H1 (cell line): ENCODE results near the gene SYNGR3. TPM values are rescaled to one million over a fixed set of nuclear protein-coding genes. Genes with fewer than 3 reads are reported as not detected.

ENCODE experiments used
- FOSL1 ChIP-seq: IDR thresholded peaks from 2 replicates; pipeline ENCODE4 v1.6.1; 2011; ENCODE audit warnings: mild to moderate bottlenecking, low read depth, low read length, moderate library complexity; ENCODE audit not compliant: insufficient read depth
- USF2 ChIP-seq: IDR thresholded peaks from 2 replicates; pipeline ENCODE4 v1.6.1; 2011; ENCODE audit warnings: low read length, improper control_type of control experiment
- polyA plus RNA-seq, 7 experiments: library from polyadenylated mRNA; depleted of rRNA in 3 of 7; stranded (reverse) in 5 of 7; unstranded in 2 of 7; fragments of >200 nt in 5 of 7; fragments of 200-250 nt in 2 of 7; gene quantifications; 1 replicate in 5 of 7; 2 replicates in 1 of 7; 4 replicates in 1 of 7; pipeline versions ENCODE4 v1.2.1 to v1.2.3, GENCODE V29; 2011 to 2013; ENCODE audit warnings: missing spikeins in 2 of 7, mixed read lengths in 2 of 7
- total RNA-seq: library from RNA; stranded (reverse); fragmentation: NEBNext Ultra II Directional; extraction: Animal tissue kit (Norgen Biotek cat#: 25700); gene quantifications from 2 replicates; pipeline ENCODE4 v1.2.1, GENCODE V29; 2021
- TF ChIP-seq, protein P1 (sequence below): fragments of 300-600 bp; sonication (generic); IDR thresholded peaks from 2 replicates; pipeline ENCODE4 v1.7.1; 2012; ENCODE audit warnings: low read length, moderate library complexity, mild to moderate bottlenecking, inconsistent platforms; ENCODE audit not compliant: insufficient replicate concordance

SYNGR3 gene
- total and polyA plus RNA-seq, 2 of the 8 experiments (the other 6 are each of a cell fraction or from before 2014, with no cell fraction given), result 36.2 to 49.9 TPM

DNA sequence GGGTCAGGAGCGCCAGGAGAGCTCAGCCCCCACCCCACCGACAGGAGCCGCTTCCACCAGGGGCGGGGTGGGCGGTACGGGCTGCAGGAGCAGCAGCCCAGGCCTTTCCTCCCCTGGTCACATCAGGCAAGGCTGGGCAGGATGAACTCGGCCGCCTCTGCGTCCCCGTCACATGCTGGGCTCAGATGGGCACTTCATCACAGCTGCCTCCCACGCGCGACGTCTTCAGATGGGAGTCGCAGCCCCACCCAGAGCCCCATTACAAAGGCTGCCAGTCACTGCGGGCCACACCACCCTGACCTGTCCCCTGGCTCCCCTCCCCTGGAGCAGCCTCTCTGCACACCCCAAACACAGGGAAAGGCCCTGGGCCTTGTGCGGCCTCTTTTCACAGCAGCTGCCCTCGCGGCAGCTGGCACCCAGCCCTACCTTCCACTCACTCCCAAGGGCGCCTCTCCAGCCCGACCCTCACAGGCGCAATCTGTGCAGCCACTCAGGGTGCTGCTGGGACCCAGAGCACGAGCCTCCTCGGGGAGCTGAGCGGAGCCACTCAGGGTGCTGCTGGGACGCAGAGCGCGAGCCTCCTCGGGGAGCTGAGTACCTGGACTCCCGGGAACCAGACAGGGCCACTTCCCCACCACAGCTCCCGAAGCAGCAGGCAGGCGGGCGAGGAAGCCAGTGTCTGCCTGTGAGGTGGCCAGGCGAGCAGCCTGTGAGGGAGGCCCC, 15.2 kb downstream of the SYNGR3 start (continued):
- TF ChIP-seq, protein P1, sequence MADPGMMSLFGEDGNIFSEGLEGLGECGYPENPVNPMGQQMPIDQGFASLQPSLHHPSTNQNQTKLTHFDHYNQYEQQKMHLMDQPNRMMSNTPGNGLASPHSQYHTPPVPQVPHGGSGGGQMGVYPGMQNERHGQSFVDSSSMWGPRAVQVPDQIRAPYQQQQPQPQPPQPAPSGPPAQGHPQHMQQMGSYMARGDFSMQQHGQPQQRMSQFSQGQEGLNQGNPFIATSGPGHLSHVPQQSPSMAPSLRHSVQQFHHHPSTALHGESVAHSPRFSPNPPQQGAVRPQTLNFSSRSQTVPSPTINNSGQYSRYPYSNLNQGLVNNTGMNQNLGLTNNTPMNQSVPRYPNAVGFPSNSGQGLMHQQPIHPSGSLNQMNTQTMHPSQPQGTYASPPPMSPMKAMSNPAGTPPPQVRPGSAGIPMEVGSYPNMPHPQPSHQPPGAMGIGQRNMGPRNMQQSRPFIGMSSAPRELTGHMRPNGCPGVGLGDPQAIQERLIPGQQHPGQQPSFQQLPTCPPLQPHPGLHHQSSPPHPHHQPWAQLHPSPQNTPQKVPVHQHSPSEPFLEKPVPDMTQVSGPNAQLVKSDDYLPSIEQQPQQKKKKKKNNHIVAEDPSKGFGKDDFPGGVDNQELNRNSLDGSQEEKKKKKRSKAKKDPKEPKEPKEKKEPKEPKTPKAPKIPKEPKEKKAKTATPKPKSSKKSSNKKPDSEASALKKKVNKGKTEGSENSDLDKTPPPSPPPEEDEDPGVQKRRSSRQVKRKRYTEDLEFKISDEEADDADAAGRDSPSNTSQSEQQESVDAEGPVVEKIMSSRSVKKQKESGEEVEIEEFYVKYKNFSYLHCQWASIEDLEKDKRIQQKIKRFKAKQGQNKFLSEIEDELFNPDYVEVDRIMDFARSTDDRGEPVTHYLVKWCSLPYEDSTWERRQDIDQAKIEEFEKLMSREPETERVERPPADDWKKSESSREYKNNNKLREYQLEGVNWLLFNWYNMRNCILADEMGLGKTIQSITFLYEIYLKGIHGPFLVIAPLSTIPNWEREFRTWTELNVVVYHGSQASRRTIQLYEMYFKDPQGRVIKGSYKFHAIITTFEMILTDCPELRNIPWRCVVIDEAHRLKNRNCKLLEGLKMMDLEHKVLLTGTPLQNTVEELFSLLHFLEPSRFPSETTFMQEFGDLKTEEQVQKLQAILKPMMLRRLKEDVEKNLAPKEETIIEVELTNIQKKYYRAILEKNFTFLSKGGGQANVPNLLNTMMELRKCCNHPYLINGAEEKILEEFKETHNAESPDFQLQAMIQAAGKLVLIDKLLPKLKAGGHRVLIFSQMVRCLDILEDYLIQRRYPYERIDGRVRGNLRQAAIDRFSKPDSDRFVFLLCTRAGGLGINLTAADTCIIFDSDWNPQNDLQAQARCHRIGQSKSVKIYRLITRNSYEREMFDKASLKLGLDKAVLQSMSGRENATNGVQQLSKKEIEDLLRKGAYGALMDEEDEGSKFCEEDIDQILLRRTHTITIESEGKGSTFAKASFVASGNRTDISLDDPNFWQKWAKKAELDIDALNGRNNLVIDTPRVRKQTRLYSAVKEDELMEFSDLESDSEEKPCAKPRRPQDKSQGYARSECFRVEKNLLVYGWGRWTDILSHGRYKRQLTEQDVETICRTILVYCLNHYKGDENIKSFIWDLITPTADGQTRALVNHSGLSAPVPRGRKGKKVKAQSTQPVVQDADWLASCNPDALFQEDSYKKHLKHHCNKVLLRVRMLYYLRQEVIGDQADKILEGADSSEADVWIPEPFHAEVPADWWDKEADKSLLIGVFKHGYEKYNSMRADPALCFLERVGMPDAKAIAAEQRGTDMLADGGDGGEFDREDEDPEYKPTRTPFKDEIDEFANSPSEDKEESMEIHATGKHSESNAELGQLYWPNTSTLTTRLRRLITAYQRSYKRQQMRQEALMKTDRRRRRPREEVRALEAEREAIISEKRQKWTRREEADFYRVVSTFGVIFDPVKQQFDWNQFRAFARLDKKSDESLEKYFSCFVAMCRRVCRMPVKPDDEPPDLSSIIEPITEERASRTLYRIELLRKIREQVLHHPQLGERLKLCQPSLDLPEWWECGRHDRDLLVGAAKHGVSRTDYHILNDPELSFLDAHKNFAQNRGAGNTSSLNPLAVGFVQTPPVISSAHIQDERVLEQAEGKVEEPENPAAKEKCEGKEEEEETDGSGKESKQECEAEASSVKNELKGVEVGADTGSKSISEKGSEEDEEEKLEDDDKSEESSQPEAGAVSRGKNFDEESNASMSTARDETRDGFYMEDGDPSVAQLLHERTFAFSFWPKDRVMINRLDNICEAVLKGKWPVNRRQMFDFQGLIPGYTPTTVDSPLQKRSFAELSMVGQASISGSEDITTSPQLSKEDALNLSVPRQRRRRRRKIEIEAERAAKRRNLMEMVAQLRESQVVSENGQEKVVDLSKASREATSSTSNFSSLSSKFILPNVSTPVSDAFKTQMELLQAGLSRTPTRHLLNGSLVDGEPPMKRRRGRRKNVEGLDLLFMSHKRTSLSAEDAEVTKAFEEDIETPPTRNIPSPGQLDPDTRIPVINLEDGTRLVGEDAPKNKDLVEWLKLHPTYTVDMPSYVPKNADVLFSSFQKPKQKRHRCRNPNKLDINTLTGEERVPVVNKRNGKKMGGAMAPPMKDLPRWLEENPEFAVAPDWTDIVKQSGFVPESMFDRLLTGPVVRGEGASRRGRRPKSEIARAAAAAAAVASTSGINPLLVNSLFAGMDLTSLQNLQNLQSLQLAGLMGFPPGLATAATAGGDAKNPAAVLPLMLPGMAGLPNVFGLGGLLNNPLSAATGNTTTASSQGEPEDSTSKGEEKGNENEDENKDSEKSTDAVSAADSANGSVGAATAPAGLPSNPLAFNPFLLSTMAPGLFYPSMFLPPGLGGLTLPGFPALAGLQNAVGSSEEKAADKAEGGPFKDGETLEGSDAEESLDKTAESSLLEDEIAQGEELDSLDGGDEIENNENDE, result no peak
- TF ChIP-seq FOSL1, result no peak
- no peak for TF ChIP-seq USF2
